22Rv1 (cell line): ENCODE measurements around the gene KLRF2.

ENCODE experiments used
- ZFX ChIP-seq: fragments of 450-650 bp; IDR thresholded peaks from 2 replicates; pipeline ENCODE4 v1.6.1; 2017; ENCODE audit warnings: antibody characterized with exemption, borderline replicate concordance
- TF ChIP-seq, protein P1 (sequence below): fragments of 450-650 bp; IDR thresholded peaks from 2 replicates; pipeline ENCODE4 v1.5.1; 2017; ENCODE audit warnings: mild to moderate bottlenecking

DNA sequence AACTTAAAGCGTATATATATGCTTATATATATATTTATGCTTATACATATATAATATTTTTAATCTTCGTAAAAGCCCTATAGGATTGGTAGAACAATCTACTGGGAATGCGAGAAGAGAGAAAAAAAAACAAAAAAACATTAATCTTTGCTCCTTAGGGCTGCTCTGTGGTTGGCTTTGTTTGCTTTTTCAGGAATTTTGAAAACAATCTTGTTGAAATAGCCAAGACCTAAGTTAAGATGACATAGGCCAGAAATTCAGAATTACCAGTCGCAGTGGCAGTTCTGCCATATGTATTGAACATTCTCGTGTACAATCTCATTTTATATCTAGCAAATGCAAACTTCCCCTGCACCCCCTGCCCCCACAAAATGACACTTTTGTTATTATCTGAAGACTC, 699 bp downstream of the KLRF2 start:
- TF ChIP-seq, protein P1, sequence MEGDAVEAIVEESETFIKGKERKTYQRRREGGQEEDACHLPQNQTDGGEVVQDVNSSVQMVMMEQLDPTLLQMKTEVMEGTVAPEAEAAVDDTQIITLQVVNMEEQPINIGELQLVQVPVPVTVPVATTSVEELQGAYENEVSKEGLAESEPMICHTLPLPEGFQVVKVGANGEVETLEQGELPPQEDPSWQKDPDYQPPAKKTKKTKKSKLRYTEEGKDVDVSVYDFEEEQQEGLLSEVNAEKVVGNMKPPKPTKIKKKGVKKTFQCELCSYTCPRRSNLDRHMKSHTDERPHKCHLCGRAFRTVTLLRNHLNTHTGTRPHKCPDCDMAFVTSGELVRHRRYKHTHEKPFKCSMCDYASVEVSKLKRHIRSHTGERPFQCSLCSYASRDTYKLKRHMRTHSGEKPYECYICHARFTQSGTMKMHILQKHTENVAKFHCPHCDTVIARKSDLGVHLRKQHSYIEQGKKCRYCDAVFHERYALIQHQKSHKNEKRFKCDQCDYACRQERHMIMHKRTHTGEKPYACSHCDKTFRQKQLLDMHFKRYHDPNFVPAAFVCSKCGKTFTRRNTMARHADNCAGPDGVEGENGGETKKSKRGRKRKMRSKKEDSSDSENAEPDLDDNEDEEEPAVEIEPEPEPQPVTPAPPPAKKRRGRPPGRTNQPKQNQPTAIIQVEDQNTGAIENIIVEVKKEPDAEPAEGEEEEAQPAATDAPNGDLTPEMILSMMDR: no peak
- no peak for TF ChIP-seq ZFX
